ENCODE measurements around the gene TUBB3.
"Not testable (repeated sequence)": the region's sequence is repeated elsewhere in the genome, so short reads cannot be mapped to it uniquely, and the experiment has no call there.

TUBB3 gene

GRCh38 chr16:89918453-89919347 lies 4.4 kb upstream of the TUBB3 start, which contains the start of gene MC1R:
Gene MC1R (plus strand): TSS chr16:89918862. CDS start chr16:89919259, 397 bp downstream.
- DNase-seq (ENCODE audit: low read depth) = no peak

DNA sequence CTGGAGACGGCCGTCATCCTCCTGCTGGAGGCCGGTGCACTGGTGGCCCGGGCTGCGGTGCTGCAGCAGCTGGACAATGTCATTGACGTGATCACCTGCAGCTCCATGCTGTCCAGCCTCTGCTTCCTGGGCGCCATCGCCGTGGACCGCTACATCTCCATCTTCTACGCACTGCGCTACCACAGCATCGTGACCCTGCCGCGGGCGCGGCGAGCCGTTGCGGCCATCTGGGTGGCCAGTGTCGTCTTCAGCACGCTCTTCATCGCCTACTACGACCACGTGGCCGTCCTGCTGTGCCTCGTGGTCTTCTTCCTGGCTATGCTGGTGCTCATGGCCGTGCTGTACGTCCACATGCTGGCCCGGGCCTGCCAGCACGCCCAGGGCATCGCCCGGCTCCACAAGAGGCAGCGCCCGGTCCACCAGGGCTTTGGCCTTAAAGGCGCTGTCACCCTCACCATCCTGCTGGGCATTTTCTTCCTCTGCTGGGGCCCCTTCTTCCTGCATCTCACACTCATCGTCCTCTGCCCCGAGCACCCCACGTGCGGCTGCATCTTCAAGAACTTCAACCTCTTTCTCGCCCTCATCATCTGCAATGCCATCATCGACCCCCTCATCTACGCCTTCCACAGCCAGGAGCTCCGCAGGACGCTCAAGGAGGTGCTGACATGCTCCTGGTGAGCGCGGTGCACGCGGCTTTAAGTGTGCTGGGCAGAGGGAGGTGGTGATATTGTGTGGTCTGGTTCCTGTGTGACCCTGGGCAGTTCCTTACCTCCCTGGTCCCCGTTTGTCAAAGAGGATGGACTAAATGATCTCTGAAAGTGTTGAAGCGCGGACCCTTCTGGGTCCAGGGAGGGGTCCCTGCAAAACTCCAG lies 3.4 kb upstream of the TUBB3 start:
- no peak for DNase-seq (ENCODE audit: low read depth)

GRCh38 chr16:89920723-89921122 lies 2.4 kb upstream of the TUBB3 start:
- DNase-seq (ENCODE audit: low read depth) = no peak

- DNase-seq (ENCODE audit: low read depth) = no peak
These were observed 1.9 kb upstream of the TUBB3 start for GRCh38 chr16:89921131-89921701.

DNA sequence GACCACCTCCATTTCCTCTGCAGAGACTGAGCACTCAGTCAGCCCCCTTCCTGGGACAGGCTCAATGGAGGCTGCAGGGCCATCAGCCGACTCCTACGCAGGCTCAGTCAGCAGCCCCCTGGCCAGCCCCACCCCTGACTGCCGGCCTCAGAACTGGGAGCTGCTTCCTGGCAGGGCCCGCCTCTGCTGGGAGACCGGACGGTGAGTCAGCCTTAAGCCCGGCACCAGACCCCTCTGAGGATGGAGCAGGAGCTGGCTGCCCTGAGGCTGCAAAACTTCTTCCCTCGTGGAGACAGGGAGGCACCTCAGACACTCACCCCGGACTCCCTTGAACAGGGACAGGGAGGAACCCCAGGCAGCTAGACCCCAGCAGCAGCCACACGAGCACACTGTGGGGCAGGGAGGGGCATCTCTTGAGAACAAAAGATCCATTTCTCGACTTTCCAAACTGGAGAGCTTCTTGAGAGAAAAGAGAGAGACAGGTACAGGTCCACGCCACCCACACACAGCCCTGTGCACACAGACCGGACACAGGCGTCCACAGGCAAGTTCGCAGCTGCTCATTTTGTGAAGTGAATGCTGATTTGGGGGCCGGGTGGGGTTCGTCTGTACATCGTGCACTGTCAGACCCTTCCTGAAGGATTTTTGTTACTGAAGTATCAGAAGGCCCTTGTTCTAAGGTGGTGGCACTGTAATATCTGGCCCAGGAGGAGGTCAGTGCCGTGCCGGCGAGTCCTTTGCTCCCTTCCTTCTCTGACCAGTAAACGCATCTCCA lies 1.3 kb upstream of the TUBB3 start:
- no peak for DNase-seq (ENCODE audit: low read depth)

- DNase-seq (ENCODE audit: low read depth) = no peak
These were observed 662 bp upstream of the TUBB3 start for GRCh38 chr16:89922477-89922883.

- no peak for DNase-seq (ENCODE audit: low read depth)
These were observed 626 bp downstream of the TUBB3 start for GRCh38 chr16:89923640-89924296.

GRCh38 chr16:89924297-89924924 lies 1.3 kb downstream of the TUBB3 start:
- DNase-seq (ENCODE audit: low read depth) = no peak

DNA sequence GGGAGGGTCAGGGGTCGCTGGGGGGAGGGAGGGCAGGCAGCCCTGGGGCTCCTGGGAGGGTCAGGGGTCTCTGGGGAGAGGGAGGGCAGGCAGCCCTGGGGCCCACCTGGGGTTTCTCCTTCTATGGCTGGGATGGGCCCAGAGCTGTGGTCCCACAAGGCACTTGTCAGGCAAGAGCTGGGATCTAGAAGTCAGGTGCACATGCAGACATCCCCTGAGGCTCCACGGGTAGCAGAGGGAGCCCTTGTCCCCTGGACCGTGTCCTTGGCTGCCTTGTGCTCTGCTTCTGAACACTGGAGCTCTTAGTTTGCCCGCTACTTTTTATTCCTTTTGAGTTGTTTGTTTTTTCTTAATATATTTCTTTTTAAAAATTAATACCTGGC lies 1.8 kb downstream of the TUBB3 start:
- no peak for DNase-seq (ENCODE audit: low read depth)

DNA sequence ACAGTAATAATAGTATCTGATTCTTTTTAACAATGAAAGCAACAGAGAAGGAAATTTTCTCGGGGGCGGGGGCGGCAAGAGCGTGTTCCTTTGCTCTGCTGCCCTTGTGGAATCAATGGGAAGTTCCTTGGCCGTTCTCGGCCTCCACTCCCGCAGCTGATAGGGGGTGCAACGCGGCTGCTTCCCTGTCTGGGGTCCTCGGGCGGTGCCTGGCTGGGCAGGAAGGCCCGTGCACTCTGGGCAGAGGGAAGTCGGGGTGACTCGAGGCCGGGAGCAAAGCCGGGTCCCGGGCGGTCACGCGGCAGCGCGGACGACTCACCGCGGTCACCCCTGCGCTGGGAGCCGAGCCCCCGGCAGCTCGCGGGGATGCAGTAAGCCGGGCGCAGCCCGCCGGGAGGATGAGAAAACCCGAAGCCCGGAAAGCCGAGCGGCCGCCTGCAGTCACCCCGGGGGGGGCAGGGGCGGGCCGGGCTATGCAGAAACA lies 2.5 kb downstream of the TUBB3 start:
- DNase-seq (ENCODE audit: low read depth) = no peak

- DNase-seq (ENCODE audit: low read depth) = no peak
These were observed 8.3 kb downstream of the TUBB3 start for GRCh38 chr16:89931305-89931896.

DNA sequence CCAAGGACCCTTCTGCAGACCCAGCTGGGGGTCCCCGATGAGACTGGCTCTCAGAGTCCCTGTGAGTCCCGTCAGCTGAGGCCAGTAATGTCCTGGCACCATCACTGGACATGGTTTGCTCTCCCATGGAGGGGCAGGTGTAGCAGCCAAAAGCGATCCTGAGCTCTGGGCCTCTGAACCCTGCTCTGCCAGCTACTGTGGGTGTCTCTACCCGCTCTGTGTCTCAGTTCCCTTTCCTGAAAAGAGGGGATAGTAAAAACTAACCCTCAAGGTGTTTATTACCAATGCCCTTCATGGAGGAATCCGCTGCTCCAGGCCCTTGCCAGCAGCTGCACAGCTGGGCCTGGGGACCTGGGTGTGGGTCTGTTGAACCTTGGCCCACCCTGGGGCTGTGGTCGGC lies 8.8 kb downstream of the TUBB3 start:
- DNase-seq (ENCODE audit: low read depth) = no peak

GRCh38 chr16:89934019-89934418 lies 10.9 kb downstream of the TUBB3 start:
- not testable (repeated sequence) for DNase-seq (ENCODE audit: low read depth)

DNA sequence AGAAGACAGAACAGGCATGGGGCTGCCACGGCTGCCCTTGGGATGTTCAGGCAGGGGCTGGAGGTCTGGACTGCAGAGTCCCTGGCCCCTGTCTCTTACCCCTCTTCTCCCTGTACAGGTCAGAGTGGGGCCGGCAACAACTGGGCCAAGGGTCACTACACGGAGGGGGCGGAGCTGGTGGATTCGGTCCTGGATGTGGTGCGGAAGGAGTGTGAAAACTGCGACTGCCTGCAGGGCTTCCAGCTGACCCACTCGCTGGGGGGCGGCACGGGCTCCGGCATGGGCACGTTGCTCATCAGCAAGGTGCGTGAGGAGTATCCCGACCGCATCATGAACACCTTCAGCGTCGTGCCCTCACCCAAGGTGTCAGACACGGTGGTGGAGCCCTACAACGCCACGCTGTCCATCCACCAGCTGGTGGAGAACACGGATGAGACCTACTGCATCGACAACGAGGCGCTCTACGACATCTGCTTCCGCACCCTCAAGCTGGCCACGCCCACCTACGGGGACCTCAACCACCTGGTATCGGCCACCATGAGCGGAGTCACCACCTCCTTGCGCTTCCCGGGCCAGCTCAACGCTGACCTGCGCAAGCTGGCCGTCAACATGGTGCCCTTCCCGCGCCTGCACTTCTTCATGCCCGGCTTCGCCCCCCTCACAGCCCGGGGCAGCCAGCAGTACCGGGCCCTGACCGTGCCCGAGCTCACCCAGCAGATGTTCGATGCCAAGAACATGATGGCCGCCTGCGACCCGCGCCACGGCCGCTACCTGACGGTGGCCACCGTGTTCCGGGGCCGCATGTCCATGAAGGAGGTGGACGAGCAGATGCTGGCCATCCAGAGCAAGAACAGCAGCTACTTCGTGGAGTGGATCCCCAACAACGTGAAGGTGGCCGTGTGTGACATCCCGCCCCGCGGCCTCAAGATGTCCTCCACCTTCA lies 11.7 kb downstream of the TUBB3 start:
- no peak for DNase-seq (ENCODE audit: low read depth)

DNA sequence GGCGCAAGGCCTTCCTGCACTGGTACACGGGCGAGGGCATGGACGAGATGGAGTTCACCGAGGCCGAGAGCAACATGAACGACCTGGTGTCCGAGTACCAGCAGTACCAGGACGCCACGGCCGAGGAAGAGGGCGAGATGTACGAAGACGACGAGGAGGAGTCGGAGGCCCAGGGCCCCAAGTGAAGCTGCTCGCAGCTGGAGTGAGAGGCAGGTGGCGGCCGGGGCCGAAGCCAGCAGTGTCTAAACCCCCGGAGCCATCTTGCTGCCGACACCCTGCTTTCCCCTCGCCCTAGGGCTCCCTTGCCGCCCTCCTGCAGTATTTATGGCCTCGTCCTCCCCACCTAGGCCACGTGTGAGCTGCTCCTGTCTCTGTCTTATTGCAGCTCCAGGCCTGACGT lies 12.5 kb downstream of the TUBB3 start:
- DNase-seq (ENCODE audit: low read depth) = not testable (repeated sequence)

- no peak for DNase-seq (ENCODE audit: low read depth)
These were observed 12.9 kb downstream of the TUBB3 start for GRCh38 chr16:89936034-89936433.

GRCh38 chr16:89936508-89936907 lies 13.4 kb downstream of the TUBB3 start:
- DNase-seq (ENCODE audit: low read depth) = no peak

DNA sequence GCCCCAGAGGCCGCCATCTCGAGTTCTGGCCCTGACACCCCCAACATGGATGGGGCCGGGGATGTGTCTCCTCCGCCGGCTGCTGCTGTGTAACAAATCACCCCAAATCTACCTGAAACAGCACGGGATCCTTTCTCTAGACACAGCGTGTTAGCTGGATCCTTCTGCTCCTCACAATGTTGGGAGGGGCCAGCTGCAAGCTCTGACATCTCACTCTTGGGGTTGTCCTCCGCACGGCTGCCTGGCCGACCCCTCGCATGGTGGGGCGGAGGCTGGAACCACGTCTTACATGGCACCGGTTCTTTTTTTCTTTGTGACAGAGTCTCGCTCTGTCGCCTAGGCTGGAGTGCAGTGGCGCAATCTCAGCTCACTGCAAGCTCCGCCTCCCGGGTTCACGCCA lies 13.8 kb downstream of the TUBB3 start:
- DNase-seq (ENCODE audit: low read depth) = no peak

All from activated T-helper 1 cell treated with Interleukin-2 at 50 U/mL for 16 hours (primary cell).